WTC11 (cell line): ENCODE data around the gene TMEM8B.

Source experiments
- CBFB ChIP-seq: sonication (generic); formaldehyde crosslinking; IDR thresholded peaks from 2 replicates; pipeline ENCODE4 v1.8.1; 2022; ENCODE audit warnings: mild to moderate bottlenecking, low read depth, missing genetic modification reagents
- FOXP1 ChIP-seq: sonication (generic); formaldehyde crosslinking; IDR thresholded peaks from 2 replicates; pipeline ENCODE4 v1.8.0; 2022; ENCODE audit warnings: missing genetic modification reagents, mild to moderate bottlenecking, moderate library complexity, borderline replicate concordance
- JUN ChIP-seq: sonication (generic); formaldehyde crosslinking; IDR thresholded peaks from 2 replicates; pipeline ENCODE4 v1.8.0; 2023; ENCODE audit warnings: mild to moderate bottlenecking, missing genetic modification reagents
- ZNF416 ChIP-seq: fragments of 250-450 bp; sonication (Bioruptor Pico); IDR thresholded peaks from 2 replicates; pipeline ENCODE4 v1.9.0; 2021; ENCODE audit warnings: mild to moderate bottlenecking, inconsistent platforms
- TF ChIP-seq, protein P1 (sequence below): fragments of 200-600 bp; IDR thresholded peaks from 2 replicates; pipeline ENCODE4 v1.8.0; 2022; ENCODE audit warnings: antibody characterized with exemption
- TF ChIP-seq, protein P2 (sequence below): sonication (generic); formaldehyde crosslinking; IDR thresholded peaks from 2 replicates; pipeline ENCODE4 v1.8.1; 2023; ENCODE audit warnings: mild to moderate bottlenecking, missing genetic modification reagents
- TF ChIP-seq, protein P3 (sequence below): sonication (generic); formaldehyde crosslinking; IDR thresholded peaks from 2 replicates; pipeline ENCODE4 v1.8.0; 2022; ENCODE audit warnings: mild to moderate bottlenecking, missing genetic modification reagents
- TF ChIP-seq, protein P4 (sequence below): sonication (generic); formaldehyde crosslinking; IDR thresholded peaks from 2 replicates; pipeline ENCODE4 v1.8.1; 2023; ENCODE audit warnings: mild to moderate bottlenecking, missing genetic modification reagents
- TF ChIP-seq, protein P5 (sequence below): sonication (generic); formaldehyde crosslinking; IDR thresholded peaks from 2 replicates; pipeline ENCODE4 v1.8.0; 2022; ENCODE audit warnings: mild to moderate bottlenecking, missing genetic modification reagents
- TF ChIP-seq, protein P6 (sequence below): sonication (generic); formaldehyde crosslinking; IDR thresholded peaks from 2 replicates; pipeline ENCODE4 v1.8.1; 2022; ENCODE audit warnings: mild to moderate bottlenecking, missing genetic modification reagents, moderate library complexity, borderline replicate concordance

DNA sequence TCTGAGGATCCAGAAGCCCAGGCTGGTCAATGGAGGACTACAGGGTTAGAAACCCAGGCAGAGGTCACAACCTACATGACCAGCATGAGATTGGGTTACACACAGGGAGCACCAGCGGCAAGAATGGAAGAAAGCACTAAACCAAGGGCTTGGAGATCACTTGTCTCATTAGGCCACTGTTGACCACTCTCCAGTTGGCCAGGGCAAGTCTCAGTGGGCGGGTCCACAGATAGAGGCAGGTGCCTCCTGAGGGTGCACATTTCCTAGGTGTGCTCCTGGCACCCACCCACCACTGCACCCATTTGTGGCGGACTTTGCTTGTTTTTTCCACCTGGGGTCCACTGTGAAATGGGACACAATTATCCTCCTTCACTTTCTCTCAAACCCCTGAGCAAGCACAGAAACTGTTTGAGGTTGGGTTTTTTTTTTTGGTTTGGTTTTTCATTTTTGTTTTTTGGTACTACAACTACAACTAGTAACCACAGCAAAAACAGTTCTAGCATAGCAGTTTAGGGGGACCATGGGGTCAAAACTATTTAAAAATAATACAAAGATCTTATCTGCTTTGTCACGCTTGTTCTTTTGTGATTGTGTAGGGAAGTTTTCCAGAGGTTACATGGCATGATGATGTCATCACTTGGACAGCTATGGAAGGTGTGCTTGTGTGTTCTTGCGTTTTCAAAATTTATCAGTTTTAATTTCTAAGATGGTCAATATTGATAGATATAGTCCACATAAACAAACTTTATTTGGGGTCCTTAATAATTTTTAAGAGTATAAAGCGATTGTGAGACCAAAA is 31.5 kb upstream of the TMEM8B start:
- no peak for TF ChIP-seq JUN
- TF ChIP-seq, protein P1, sequence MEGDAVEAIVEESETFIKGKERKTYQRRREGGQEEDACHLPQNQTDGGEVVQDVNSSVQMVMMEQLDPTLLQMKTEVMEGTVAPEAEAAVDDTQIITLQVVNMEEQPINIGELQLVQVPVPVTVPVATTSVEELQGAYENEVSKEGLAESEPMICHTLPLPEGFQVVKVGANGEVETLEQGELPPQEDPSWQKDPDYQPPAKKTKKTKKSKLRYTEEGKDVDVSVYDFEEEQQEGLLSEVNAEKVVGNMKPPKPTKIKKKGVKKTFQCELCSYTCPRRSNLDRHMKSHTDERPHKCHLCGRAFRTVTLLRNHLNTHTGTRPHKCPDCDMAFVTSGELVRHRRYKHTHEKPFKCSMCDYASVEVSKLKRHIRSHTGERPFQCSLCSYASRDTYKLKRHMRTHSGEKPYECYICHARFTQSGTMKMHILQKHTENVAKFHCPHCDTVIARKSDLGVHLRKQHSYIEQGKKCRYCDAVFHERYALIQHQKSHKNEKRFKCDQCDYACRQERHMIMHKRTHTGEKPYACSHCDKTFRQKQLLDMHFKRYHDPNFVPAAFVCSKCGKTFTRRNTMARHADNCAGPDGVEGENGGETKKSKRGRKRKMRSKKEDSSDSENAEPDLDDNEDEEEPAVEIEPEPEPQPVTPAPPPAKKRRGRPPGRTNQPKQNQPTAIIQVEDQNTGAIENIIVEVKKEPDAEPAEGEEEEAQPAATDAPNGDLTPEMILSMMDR = no peak
- TF ChIP-seq, protein P2, sequence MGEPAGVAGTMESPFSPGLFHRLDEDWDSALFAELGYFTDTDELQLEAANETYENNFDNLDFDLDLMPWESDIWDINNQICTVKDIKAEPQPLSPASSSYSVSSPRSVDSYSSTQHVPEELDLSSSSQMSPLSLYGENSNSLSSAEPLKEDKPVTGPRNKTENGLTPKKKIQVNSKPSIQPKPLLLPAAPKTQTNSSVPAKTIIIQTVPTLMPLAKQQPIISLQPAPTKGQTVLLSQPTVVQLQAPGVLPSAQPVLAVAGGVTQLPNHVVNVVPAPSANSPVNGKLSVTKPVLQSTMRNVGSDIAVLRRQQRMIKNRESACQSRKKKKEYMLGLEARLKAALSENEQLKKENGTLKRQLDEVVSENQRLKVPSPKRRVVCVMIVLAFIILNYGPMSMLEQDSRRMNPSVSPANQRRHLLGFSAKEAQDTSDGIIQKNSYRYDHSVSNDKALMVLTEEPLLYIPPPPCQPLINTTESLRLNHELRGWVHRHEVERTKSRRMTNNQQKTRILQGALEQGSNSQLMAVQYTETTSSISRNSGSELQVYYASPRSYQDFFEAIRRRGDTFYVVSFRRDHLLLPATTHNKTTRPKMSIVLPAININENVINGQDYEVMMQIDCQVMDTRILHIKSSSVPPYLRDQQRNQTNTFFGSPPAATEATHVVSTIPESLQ (CRISPR knock-in tag) = no peak
- no peak for TF ChIP-seq CBFB (CRISPR knock-in tag)
- TF ChIP-seq, protein P3, sequence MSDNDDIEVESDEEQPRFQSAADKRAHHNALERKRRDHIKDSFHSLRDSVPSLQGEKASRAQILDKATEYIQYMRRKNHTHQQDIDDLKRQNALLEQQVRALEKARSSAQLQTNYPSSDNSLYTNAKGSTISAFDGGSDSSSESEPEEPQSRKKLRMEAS (CRISPR knock-in tag) = no peak
- no peak for TF ChIP-seq ZNF416 (CRISPR knock-in tag)
- TF ChIP-seq, protein P4, sequence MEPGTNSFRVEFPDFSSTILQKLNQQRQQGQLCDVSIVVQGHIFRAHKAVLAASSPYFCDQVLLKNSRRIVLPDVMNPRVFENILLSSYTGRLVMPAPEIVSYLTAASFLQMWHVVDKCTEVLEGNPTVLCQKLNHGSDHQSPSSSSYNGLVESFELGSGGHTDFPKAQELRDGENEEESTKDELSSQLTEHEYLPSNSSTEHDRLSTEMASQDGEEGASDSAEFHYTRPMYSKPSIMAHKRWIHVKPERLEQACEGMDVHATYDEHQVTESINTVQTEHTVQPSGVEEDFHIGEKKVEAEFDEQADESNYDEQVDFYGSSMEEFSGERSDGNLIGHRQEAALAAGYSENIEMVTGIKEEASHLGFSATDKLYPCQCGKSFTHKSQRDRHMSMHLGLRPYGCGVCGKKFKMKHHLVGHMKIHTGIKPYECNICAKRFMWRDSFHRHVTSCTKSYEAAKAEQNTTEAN (CRISPR knock-in tag) = no peak
- TF ChIP-seq, protein P5, sequence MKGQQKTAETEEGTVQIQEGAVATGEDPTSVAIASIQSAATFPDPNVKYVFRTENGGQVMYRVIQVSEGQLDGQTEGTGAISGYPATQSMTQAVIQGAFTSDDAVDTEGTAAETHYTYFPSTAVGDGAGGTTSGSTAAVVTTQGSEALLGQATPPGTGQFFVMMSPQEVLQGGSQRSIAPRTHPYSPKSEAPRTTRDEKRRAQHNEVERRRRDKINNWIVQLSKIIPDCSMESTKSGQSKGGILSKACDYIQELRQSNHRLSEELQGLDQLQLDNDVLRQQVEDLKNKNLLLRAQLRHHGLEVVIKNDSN = no peak
- no peak for TF ChIP-seq FOXP1 (CRISPR knock-in tag)
- TF ChIP-seq, protein P6, sequence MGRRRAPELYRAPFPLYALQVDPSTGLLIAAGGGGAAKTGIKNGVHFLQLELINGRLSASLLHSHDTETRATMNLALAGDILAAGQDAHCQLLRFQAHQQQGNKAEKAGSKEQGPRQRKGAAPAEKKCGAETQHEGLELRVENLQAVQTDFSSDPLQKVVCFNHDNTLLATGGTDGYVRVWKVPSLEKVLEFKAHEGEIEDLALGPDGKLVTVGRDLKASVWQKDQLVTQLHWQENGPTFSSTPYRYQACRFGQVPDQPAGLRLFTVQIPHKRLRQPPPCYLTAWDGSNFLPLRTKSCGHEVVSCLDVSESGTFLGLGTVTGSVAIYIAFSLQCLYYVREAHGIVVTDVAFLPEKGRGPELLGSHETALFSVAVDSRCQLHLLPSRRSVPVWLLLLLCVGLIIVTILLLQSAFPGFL (CRISPR knock-in tag) = no peak
